GM19023 (cell line): ENCODE measurements around the gene USP12.

Source experiments
- ATAC-seq: cut with Tn5 transposase; IDR thresholded peaks from one replicate; pipeline ENCODE4 v1.9.1; 2021; ENCODE audit warnings: mild to moderate bottlenecking, moderate library complexity; ENCODE audit not compliant: unreplicated experiment

The USP12 gene

GRCh38 chr13:27040826-27041108, 130.8 kb downstream of the USP12 start:
- ATAC-seq: no peak

- ATAC-seq: no peak
Observed at GRCh38 chr13:27039171-27039701, 132.4 kb downstream of the USP12 start.

DNA sequence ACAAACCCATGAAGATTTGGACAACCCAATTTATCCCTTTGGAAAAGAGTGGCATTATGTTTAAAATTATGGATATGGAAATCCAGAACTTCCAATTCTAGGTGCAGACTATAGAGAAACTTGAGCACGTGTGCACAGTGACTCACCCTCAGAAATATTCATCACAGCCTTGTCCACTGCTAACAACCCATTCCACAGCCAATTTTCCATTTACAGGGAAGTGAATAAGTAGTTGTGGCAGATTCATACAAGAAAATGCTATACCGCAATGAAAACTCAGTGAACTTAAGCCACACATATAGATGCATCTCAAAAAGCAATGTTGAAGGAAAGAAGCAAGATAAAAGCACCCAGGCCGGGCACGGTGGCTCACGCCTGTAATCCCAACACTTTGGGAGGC, 133.3 kb downstream of the USP12 start:
- no peak for ATAC-seq

- ATAC-seq: no peak
Observed at GRCh38 chr13:27037571-27037970, 134.0 kb downstream of the USP12 start.

DNA sequence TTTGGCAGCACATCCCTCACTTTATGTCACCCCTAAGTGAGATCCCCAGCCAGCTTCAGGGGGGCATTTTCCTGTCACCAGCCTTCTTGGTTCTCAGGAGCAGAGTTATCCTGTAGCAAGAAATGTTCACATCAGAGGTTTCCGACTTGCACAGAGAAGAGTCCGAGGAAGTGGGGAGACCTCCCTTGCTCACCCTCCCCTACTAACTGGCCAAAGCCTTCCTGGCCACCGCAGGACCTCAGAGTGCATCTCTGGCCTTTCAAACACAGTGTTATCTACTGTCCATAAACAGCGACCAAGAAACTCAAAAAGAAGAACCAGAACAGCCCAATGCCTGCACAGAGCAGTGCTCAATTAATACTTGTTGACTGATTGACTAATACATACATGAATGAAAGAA, 134.4 kb downstream of the USP12 start:
- no peak for ATAC-seq

DNA sequence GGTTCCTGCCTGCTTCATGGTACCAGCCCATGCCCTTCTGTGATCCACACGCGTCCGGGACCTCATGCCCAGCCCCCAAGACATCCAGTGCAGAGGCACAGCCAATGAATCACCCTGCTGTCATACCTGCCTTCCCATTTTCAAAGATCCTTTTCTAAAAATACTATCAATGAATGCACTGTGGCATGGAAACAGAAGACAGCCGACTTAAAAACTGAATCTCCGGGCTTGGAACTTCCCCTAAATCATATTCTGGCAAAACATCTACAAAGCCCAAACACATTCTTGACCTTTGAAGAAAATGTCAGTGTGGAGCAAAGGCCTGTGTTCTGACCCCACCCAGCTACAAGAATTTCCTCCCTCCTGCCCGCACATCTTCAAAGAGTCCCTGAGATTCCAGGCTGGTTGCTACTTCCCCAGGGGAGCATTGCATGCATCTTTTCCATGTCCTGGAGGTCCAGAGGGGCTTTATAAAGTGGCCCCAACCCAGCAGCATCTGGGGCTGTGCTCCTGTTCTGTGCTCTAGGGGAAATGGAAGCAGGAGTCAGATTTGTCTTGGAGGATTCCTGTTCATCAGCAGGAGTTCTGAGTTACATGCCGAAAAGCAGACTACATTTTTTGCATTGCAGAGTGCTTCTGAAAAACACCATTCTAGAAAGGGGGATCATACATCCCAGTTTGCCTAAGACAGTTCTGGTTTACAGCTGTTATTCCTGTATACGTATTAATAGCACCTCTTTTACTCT, 135.2 kb downstream of the USP12 start:
- ATAC-seq: no peak

DNA sequence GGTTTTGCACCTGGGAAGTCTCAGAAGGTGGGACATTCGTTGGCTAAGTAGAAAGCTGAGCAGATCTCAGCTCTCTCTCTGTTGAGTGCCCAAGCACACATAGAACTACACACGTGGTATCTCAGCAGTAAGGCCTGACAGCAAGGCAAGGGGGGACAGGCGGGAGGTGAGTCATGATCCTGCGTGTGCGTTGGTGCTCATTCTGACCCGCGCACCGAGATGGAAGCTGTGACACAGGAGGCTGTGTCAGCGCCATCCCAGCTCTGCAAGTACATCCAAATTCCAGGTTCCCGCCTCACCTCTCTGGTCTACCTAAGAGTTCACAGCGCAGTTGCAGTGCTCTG, 135.7 kb downstream of the USP12 start:
- ATAC-seq: no peak

DNA sequence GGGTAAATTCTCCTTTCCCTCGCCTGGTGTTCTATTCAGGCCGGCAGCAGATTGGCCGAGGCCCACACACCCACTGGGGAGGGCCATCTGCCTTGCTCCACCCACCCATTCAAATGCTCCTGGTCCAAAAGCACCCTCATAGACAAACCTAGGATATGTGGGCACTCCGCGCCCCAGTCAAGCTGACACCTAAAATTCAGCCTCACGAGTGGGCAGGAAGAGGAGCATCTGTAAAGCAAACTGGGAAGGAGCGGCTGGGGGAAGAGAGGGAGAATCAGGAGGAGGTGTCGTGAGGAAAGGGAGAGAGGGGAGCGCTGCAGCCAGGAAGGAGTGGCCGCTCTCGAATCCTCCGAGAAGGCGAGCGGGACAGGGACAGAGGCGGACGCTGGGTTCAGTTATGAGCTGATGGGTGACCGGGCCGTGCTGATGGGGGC, 136.9 kb downstream of the USP12 start:
- ATAC-seq: no peak

DNA sequence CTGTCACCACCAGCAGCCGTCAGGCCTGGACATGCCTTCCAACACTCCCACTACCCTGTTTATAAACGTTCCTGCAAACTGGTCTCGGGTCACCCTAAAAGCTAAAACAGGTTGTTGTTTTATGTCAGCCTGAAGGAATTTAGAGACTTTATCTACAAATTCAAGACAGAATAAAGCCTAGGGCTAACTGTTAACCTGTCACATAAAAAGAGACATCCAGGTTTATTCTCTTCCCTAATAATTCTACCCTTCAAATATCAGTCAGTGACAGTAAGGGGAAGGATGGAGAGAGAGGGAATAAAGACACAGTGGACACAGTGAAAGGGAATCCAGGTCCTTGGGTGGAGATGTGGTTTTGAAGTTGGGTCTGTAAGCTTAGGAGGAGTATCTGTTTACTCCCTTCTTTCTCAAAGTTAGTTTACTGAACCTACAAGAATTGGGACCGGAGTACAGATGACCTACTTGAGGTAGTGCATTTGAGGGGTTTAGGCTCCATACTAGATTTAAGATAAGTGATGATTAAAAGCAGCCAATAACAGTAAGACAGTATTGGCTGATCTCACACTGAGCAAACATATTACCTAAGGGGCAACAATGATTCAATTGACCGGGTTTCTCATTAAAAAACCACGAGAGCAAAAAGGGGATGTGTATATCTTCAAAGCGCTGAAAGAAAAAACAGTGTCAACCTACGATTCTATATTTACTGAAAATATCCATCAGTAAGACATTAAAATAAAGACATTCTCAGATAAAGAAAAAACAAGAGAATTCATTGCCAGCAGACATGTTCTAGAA, 142.7 kb downstream of the USP12 start:
- no peak for ATAC-seq

DNA sequence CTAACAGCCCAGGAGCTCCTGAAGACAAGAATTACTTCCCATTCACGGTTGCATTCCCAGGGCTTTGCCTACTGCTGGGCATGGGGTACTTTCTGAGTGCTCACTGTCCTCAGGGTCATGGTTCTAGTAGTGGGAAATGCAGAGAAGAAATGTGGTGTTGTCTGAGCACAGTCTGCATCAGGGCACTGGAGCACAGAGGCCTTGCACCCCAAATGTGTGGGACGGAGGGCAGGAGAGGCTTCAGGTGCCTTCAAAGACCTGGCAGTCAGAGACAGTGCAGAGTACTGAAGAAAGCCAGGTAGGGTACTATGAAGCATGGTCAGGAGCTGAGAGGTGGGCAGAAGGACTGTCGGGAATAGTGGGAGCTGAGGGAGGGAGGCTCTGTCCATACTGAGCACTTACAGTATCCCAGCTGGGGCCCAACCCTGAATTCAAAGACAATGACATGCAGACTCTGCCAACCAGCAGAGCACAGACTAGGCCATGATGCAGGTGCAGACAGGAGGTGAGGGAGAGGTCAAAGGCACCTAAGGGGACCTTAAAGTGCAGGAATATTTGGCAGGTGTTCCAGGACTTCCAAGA, 144.4 kb downstream of the USP12 start:
- no peak for ATAC-seq

DNA sequence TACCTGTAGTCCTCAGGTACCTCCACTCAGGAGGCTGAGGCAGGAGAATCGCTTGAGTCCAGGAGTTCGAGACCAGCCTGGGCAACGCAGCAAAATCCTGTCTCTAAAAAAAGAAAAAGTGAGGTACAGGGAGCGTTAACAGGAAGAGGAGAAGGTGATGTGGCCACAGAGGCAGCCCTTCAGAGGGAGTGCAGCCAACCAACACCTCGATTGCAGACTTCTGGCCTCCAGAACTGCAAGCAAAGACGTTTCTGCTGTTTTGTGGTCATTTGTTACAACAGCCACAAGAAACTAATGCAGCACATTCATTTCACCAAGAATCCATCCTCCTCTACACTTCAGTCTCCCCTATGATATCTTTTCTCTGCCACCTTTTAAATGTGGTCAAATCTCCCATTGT, 145.2 kb downstream of the USP12 start:
- no peak for ATAC-seq

GRCh38 chr13:27024776-27025492, 146.7 kb downstream of the USP12 start:
- ATAC-seq: no peak

GRCh38 chr13:27024074-27024461, 147.5 kb downstream of the USP12 start:
- ATAC-seq: no peak

DNA sequence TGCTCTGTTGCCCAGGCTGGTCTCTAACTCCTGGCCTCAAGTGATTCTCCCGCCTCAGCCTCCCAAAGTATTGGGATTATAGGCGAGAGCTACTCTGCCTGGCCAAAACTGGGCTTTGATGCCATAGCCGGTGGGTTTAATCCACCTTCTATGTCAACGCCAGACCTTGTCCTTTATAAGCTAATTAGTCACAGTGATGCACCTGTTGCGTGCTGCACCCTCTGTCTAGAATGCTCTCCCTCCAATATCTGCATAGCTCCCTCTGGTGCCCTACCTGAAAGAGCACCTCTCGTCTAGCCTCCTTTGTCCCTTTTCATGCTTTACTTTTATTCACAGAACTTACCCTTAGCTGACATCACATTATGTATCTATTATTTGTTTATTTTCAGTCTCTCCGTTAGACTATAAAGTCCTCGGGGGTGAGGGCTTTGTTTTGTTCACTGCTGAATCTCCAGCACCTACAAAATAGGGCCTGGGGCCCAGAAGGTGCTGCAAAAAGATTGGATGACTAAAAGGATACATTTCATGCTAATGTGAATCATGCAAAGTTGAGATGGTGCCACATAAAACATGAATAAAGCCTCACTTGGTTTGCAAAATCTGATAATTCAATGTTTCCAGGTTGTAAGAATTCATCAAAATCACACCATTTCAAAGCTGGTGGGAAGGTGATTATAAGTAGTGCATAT, 148.1 kb downstream of the USP12 start:
- ATAC-seq: no peak

DNA sequence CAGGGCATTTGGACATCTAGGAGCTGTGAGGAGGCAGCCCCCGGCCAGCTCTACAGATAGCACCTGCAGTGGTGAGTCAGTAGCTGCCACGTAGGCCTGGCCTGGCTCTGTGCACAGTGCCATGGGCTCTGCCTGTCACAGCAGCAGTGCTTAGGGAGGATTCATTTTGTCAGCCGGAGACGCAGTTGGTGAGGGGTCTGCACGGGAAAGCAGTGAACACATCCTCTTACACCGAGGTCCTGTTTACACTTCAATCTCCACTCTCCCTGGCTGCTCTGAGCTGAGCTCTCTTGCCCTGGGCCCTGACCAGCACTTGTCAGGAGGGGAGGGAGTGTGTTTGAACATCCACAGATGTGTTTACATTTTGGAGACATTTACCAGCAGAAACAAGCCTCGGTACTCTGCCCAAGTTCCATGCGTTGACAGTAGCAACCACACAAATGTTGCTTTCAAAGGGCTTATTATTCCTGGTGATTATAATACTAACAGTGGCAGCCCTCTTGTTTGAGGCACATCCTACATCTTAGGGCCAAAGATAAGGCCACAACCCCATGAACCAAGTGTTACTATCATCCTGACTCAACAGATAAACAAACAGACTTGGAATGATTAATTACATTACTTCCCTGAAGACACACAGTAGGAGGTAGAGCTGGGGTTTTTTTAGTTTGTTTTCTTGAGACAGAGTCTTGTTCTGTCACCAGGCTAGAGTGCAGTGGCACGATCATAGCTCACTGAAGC, 148.9 kb downstream of the USP12 start:
- no peak for ATAC-seq

- no peak for ATAC-seq
Observed at GRCh38 chr13:27020415-27020814, 151.2 kb downstream of the USP12 start.

GRCh38 chr13:27018882-27019281, 152.7 kb downstream of the USP12 start:
- no peak for ATAC-seq

- ATAC-seq: no peak
Observed at GRCh38 chr13:27018344-27018861, 153.2 kb downstream of the USP12 start.

- ATAC-seq: no peak
Observed at GRCh38 chr13:27016875-27017274, 154.7 kb downstream of the USP12 start.
